BLaER1 (cell line): ENCODE data around the gene HPS4.

Experiments used
- H3K27ac ChIP-seq: shearing (Covaris generic); formaldehyde crosslinking; 2 replicates; pipeline ENCODE4 v1.8.1; 2022
- H3K27me3 ChIP-seq: shearing (Covaris generic); formaldehyde crosslinking; 2 replicates; pipeline ENCODE4 v1.8.1; 2022
- H3K36me3 ChIP-seq: shearing (Covaris generic); formaldehyde crosslinking; 2 replicates; pipeline ENCODE4 v1.8.1; 2022
- H3K4me1 ChIP-seq: shearing (Covaris generic); formaldehyde crosslinking; 2 replicates; pipeline ENCODE4 v1.8.1; 2022
- H3K4me2 ChIP-seq: shearing (Covaris generic); formaldehyde crosslinking; 2 replicates; pipeline ENCODE4 v1.8.1; 2022
- H3K4me3 ChIP-seq: shearing (Covaris generic); formaldehyde crosslinking; 2 replicates; pipeline ENCODE4 v1.8.1; 2022
- H3K9ac ChIP-seq: shearing (Covaris generic); formaldehyde crosslinking; 2 replicates; pipeline ENCODE4 v1.8.1; 2022
- H3K9me3 ChIP-seq: shearing (Covaris generic); formaldehyde crosslinking; 2 replicates; pipeline ENCODE4 v1.8.1; 2022
- H4K20me1 ChIP-seq: shearing (Covaris generic); formaldehyde crosslinking; 2 replicates; pipeline ENCODE4 v1.8.1; 2022
- Cebpa-rat ChIP-seq: shearing (Covaris generic); IDR thresholded peaks from 2 replicates; pipeline ENCODE4 v1.8.1; 2022

The HPS4 gene

DNA sequence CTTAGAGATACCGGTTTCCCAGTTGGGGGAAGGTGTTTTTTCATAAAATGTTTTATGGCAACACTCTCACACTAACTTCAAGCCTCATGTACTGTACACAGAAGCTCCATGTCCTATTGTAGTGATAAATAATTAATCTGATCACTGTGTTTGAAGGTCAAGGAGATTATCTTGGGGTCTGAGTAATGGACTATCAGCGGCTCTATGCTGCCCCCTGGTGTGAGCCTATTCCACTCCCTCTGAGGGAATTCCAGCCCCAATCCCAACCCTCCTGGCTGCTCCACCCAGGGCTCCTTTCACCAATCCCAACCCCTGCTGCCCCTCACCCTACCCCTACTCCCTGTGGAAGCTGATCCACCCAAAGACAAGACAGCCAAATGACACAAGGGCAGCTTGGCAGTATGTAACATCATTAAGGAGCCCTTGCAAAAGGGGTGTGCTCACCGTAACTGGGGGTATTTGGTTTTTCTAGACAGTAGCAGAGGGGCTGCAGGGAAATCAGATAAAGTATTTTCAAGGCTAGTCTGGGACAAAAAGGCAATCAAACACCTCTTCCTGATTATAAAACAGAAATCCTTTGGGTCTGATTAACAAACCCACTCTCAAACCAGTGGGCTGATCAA, 22.3 kb downstream of the HPS4 start:
- H3K27me3 ChIP-seq, result no peaks in the 10 kb centered on the region
- no peak overlapping the region for H3K9ac ChIP-seq
- peaks cover 100% of the 10 kb centered on the region for H4K20me1 ChIP-seq
- peaks cover 78% of the 10 kb centered on the region for H3K4me1 ChIP-seq
- no peak overlapping the region for H3K4me3 ChIP-seq
- H3K4me2 ChIP-seq, result peak overlapping the region; percentile 94
- H3K9me3 ChIP-seq, result no peaks in the 10 kb centered on the region
- no peak overlapping the region for H3K27ac ChIP-seq
- peaks cover 100% of the 10 kb centered on the region for H3K36me3 ChIP-seq
- TF ChIP-seq Cebpa-rat, result no peak

DNA sequence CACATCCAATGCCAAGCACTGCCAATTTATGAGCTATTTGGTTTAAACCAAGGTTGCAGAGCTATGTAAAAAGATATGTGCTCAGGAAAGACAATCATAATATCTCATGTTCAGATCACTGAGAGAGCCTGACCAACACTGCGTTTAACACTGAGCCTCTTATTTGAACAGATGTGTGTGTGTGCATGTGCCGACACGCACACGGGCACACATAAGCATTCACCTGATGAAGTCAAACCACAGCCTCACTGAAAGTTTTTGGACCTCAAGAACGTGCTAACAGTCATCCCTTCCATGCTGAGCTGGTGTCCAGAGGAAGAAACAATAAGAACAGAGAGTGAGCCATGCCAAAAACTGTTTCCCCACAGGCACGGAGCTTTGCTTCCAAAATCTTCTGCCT, 23.4 kb downstream of the HPS4 start:
- 0 out of 2 replicates have a peak overlapping the region, but pooled peaks have one; percentile 94 for H3K4me2 ChIP-seq
- H3K4me3 ChIP-seq, result no peak overlapping the region
- H3K9ac ChIP-seq, result no peak overlapping the region
- peaks cover 67% of the 10 kb centered on the region for H3K4me1 ChIP-seq
- no peak for TF ChIP-seq Cebpa-rat
- peaks cover 97% of the 10 kb centered on the region for H3K36me3 ChIP-seq
- H3K27ac ChIP-seq, result no peak overlapping the region
- H3K9me3 ChIP-seq, result no peaks in the 10 kb centered on the region
- peaks cover 99% of the 10 kb centered on the region for H4K20me1 ChIP-seq
- H3K27me3 ChIP-seq, result no peaks in the 10 kb centered on the region

DNA sequence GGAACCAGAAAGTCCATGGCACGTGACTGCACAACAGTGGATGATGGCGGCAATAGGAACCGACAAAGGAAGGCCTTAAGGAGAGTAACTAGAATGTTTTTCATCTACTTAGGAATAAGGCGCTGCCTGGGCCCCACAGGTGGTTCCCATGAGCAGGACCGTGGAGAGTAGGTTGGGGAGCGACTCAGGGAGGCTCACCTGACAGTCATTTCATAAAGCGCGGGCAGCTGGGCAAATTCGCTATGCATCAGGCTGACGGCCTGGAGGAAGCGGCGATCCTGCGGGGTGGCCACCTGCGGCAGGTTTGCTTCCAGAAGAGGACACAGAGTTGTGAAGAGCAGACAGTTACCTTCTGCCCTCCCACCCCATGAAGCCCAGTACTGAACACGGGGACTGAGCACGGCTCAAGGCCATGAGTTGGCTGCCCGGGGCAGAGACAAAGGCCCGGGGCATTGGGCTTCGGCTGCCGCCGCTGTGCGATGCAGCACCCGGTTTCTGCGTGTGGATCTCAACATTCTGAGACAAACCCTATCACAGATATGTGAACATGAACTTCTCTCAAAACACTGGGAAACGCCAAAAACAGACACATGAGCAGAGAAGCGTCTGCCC, 25.8 kb downstream of the HPS4 start:
- no peak for TF ChIP-seq Cebpa-rat
- Histone ChIP-seq H3K4me2 (no peak overlapping the region), H3K27me3 (no peaks in the 10 kb centered on the region), H3K9ac (no peak overlapping the region), H4K20me1 (peaks cover 94% of the 10 kb centered on the region), H3K4me1 (peaks cover 47% of the 10 kb centered on the region), H3K4me3 (no peak overlapping the region), H3K36me3 (peaks cover 90% of the 10 kb centered on the region), H3K27ac (no peak overlapping the region), H3K9me3 (no peaks in the 10 kb centered on the region)

DNA sequence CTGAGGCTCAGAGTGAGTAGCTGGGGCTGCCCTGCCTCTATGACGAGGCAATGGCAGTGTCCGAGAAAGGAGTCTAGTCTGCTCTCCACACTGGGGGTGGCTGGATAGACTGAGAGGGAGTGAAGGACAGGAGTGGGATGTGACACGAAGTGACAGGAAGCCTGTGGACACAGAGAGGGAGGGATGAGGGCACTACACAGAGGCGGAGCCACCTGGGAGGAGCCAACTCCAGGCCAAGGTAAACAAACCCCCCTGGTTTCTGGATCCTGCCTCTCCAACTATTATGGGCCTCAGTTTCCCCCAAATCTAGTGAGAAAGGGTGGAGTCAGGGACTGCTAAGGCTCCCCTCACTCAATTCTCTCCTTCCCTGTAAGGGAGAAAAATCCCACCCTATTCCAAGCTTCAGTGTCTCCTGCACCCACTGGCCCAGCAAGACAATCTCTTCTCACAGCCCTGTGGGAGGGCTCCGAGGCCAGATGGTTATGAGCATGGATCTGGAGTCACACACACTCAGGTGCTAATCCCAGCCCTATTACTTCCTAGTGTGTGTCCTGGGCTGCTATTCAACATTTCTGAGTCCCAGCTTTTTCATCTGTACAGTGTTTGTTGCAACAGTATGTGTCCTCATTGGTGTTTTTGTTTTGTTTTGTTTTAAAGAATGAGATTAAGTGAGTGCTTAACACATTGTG, 29.6 kb downstream of the HPS4 start:
- no peaks in the 10 kb centered on the region for H3K9me3 ChIP-seq
- H3K27ac ChIP-seq, result no peak overlapping the region
- no peak overlapping the region for H3K9ac ChIP-seq
- H3K36me3 ChIP-seq, result peaks cover 83% of the 10 kb centered on the region
- no peak overlapping the region for H3K4me2 ChIP-seq
- no peak for TF ChIP-seq Cebpa-rat
- H3K4me3 ChIP-seq, result no peak overlapping the region
- H3K27me3 ChIP-seq, result no peaks in the 10 kb centered on the region
- H3K4me1 ChIP-seq, result 0 out of 2 replicates have a peak, but pooled peaks cover 25% of the 10 kb centered on the region
- H4K20me1 ChIP-seq, result peaks cover 94% of the 10 kb centered on the region

DNA sequence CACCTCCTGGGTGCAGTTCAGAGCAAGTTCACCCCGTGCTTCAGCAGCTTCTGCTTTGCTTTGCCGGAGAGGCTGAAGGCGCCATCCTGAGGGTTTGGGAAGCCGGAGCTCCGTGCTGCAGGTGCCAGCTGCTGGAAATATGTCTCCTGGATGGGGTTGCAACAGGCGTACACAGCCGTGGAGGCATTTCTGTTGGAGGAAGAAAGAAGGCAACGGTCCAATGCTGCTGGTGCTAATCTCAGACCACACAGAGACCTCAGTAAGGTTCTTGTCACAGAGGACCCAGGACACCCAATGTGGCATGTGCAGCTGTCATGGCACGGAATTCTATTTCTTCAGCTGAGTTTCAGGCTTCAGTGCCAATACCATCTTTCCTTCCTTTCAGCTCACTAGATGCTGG, 30.4 kb downstream of the HPS4 start:
- Histone ChIP-seq H3K9me3 (no peaks in the 10 kb centered on the region), H3K27me3 (no peaks in the 10 kb centered on the region), H3K27ac (no peak overlapping the region), H3K4me1 (0 out of 2 replicates have a peak, but pooled peaks cover 23% of the 10 kb centered on the region), H3K4me2 (no peak overlapping the region), H3K9ac (no peak overlapping the region), H3K4me3 (no peak overlapping the region), H3K36me3 (peaks cover 76% of the 10 kb centered on the region), H4K20me1 (peaks cover 94% of the 10 kb centered on the region)
- TF ChIP-seq Cebpa-rat, result no peak

DNA sequence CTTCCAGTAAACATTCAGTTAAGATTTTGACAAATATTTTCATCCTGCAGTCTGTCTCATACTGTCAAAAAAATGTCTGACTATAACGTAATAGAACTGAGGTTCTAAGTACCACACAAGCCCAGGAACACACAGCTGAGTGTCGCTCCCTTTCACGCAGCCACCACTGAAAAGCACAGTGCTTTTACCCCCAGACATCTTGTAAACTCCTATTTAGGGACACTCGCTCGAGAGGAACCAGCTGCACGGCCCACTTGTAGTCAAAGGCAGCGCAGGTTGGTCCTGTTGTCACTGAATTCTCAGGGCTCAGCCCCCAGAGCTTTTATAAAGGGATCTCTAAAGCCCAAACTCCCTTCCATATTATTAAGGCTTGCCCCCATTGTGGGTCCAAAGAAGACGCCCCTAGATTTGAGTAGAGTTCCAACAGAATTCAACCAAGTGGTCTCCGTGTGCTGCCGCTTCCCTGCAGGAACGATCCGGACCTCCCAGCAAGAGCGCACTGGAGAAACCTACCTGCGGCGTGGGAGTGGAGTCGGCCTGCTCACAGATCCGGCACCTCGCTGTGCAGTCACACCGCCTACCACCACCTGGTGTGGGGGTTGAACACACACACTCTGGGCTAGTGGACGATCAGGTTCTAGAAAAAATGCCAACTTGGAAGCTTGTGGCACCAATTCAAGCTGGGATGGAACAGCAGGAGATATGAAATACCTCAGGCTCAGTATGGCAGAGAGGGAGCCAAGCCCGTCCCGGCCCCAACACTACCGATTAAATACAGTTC, 31.2 kb downstream of the HPS4 start:
- Histone ChIP-seq H3K27ac (no peak overlapping the region), H3K9ac (no peak overlapping the region), H3K27me3 (no peaks in the 10 kb centered on the region), H3K4me2 (no peak overlapping the region), H3K4me1 (0 out of 2 replicates have a peak, but pooled peaks cover 15% of the 10 kb centered on the region), H3K4me3 (no peak overlapping the region), H3K9me3 (no peaks in the 10 kb centered on the region), H4K20me1 (peaks cover 94% of the 10 kb centered on the region), H3K36me3 (peaks cover 68% of the 10 kb centered on the region)
- TF ChIP-seq Cebpa-rat, result no peak

DNA sequence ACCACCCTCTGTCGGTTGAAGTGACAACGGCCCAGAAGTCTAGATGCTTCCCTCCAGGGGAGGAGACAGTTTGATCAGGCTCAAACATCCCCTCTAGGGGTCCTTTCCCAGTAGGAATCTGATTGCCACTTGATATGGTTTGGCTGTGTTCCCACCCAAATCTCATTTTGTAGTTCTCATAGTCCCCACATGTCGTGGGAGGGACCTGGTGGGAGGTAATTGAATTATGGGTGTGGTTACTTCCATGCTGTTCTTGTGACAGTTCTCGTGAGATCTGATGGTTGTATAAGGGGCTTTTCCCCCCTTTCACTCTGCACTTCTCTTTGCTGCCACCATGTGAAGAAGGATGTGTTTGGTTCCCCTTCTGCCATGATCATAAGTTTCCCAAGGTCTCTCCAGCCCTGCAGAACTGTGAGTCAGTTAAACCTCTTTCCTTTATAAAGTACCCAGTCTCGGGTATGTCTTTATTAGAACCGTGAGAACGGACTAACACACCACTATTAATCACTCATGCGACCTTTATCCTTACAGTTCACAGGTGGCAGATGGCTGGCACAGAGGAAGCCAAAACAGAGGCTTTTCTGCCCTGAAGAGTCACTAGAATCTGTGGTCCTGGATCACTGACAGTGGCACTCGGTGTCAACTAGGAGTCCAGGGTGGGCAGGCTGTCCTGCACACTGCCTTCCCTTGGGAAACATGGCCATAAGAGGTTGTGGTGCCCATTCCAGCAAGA, 33.0 kb downstream of the HPS4 start:
- no peak overlapping the region for H3K4me2 ChIP-seq
- H3K36me3 ChIP-seq, result peaks cover 50% of the 10 kb centered on the region
- peaks cover 18% of the 10 kb centered on the region; the same call in 1 of the 2 replicates for H3K4me1 ChIP-seq
- H3K27ac ChIP-seq, result no peak overlapping the region
- H3K9me3 ChIP-seq, result no peaks in the 10 kb centered on the region
- peaks cover 94% of the 10 kb centered on the region for H4K20me1 ChIP-seq
- TF ChIP-seq Cebpa-rat, result no peak
- H3K9ac ChIP-seq, result no peak overlapping the region
- H3K4me3 ChIP-seq, result no peak overlapping the region
- no peaks in the 10 kb centered on the region for H3K27me3 ChIP-seq

DNA sequence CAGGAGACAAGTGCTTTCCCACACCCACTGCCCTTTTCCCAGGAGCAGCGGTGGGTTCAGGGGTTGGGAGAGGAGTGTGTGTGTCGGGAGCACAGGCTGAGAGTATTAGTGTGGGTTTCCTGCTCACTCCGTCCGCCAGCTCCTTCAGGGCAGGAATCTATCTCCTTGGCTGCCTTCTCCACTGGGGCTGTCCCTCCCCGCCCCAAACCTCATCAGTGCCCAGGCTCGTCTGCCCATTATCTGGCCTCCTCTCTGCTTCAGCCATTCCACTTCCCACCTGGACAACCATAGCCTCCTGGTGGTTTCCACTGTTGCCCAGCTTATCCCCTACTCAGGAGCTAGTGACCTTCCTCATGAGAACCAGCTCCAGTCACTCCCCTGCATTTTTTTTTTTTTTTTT, 34.6 kb downstream of the HPS4 start:
- TF ChIP-seq Cebpa-rat, result no peak
- H3K9ac ChIP-seq, result no peak overlapping the region

DNA sequence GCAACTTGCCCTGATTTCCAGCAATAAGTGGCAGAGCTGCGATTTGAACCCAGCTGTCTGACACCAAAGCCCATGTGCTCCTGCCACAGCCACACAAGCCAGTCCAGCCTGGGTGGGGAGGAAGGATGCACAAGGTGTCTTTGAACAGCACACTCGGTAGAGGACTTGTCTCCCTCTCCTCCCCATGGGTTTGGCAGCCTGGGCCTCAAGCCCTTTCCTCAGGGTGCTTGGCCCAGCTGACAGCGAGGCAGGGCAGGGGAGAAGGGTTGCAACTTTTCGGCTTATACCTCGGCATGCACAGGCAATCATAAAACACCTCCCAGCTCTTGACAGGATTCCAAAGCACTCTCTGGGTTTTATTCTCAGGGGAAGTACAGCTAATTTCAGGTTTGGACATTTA, 35.2 kb downstream of the HPS4 start:
- H3K27ac ChIP-seq, result no peak overlapping the region
- peaks cover 49% of the 10 kb centered on the region for H3K36me3 ChIP-seq
- peaks cover 96% of the 10 kb centered on the region for H4K20me1 ChIP-seq

More for the DNA sequence above, 34.6 kb downstream of the HPS4 start:
- H3K9me3 ChIP-seq, result no peaks in the 10 kb centered on the region
- peaks cover 96% of the 10 kb centered on the region for H4K20me1 ChIP-seq
- no peak overlapping the region for H3K27ac ChIP-seq
- peaks cover 49% of the 10 kb centered on the region for H3K36me3 ChIP-seq
- peaks cover 23% of the 10 kb centered on the region for H3K4me1 ChIP-seq
- no peaks in the 10 kb centered on the region for H3K27me3 ChIP-seq
- no peak overlapping the region for H3K4me2 ChIP-seq
- no peak overlapping the region for H3K4me3 ChIP-seq

More for the DNA sequence above, 35.2 kb downstream of the HPS4 start:
- no peaks in the 10 kb centered on the region for H3K27me3 ChIP-seq
- H3K9ac ChIP-seq, result no peak overlapping the region
- TF ChIP-seq Cebpa-rat, result no peak
- H3K4me3 ChIP-seq, result no peak overlapping the region
- no peaks in the 10 kb centered on the region for H3K9me3 ChIP-seq
- no peak overlapping the region for H3K4me2 ChIP-seq
- peaks cover 22% of the 10 kb centered on the region for H3K4me1 ChIP-seq
